GM19240 (cell line): Measurements from ENCODE around the gene LRRC8B.
"Not testable (repeated sequence)": the region's sequence is repeated elsewhere in the genome, so short reads cannot be mapped to it uniquely, and the experiment has no call there.

ENCODE experiments used
- DNase-seq: peaks from one replicate; pipeline ENCODE4 v3.0.0; 2011; ENCODE audit warnings: low spot score; ENCODE audit not compliant: insufficient read length

The LRRC8B gene

GRCh38 chr1:89581859-89582258 lies 57.2 kb downstream of the LRRC8B start:
- no peak for DNase-seq

GRCh38 chr1:89582571-89582970 lies 57.9 kb downstream of the LRRC8B start:
- DNase-seq: no peak

GRCh38 chr1:89584211-89584610 lies 59.6 kb downstream of the LRRC8B start:
- no peak for DNase-seq

GRCh38 chr1:89584781-89585180 lies 60.2 kb downstream of the LRRC8B start:
- no peak for DNase-seq

GRCh38 chr1:89587729-89588161 lies 63.1 kb downstream of the LRRC8B start:
- DNase-seq: no peak

GRCh38 chr1:89588480-89588879 lies 63.9 kb downstream of the LRRC8B start:
- no peak for DNase-seq

GRCh38 chr1:89589515-89589914 lies 64.9 kb downstream of the LRRC8B start:
- DNase-seq: no peak

- no peak for DNase-seq
These were observed 65.9 kb downstream of the LRRC8B start for GRCh38 chr1:89590341-89591080.

GRCh38 chr1:89592861-89593302 lies 68.3 kb downstream of the LRRC8B start:
- DNase-seq: not testable (repeated sequence)

GRCh38 chr1:89594096-89594740 lies 69.6 kb downstream of the LRRC8B start:
- no peak for DNase-seq

GRCh38 chr1:89596698-89597097 lies 72.1 kb downstream of the LRRC8B start:
- no peak for DNase-seq

- DNase-seq: no peak
These were observed 74.1 kb downstream of the LRRC8B start for GRCh38 chr1:89598450-89599331.

- DNase-seq: no peak
These were observed 74.7 kb downstream of the LRRC8B start for GRCh38 chr1:89599332-89599630.

GRCh38 chr1:89600451-89601224 lies 76.0 kb downstream of the LRRC8B start:
- no peak for DNase-seq

GRCh38 chr1:89602871-89603404 lies 78.3 kb downstream of the LRRC8B start:
- no peak for DNase-seq

GRCh38 chr1:89603651-89604413 lies 79.2 kb downstream of the LRRC8B start:
- no peak for DNase-seq

GRCh38 chr1:89604414-89604735 lies 79.7 kb downstream of the LRRC8B start:
- DNase-seq: no peak

GRCh38 chr1:89605692-89606091 lies 81.1 kb downstream of the LRRC8B start:
- no peak for DNase-seq

GRCh38 chr1:89606227-89606980 lies 81.8 kb downstream of the LRRC8B start:
- DNase-seq: no peak

- DNase-seq: no peak
These were observed 82.5 kb downstream of the LRRC8B start for GRCh38 chr1:89607156-89607555.
